T-helper 1 cell (primary cell): ENCODE results near the gene WDFY3.

ENCODE experiments used
- DNase-seq, 5 donors: peaks; one replicate each; pipeline ENCODE4 v3.0.0-alpha.2; 2012 to 2020
- total RNA-seq, 4 donors: gene quantifications; one replicate each; lab custom pipeline; 2026; lab: John Stamatoyannopoulos, UW

Gene WDFY3
- total RNA-seq: 0 to 1.3 (median 0.42) reads per million in 4 donors

- DNase-seq: no peak
Measured at GRCh38 chr4:84966382-84967242, at the start of gene WDFY3. WDFY3 (minus strand) TSS chr4:84966690; CDS start chr4:84860591, 106,099 bp downstream.

- no peak for DNase-seq
Measured at GRCh38 chr4:85005865-85006377, 39.4 kb upstream of the WDFY3 start.

- no peak for DNase-seq
Measured at GRCh38 chr4:85000343-85000742, 33.9 kb upstream of the WDFY3 start.

GRCh38 chr4:84995386-84995785 lies 28.9 kb upstream of the WDFY3 start:
- DNase-seq: no peak

- DNase-seq: no peak
Measured at GRCh38 chr4:84994280-84994679, 27.8 kb upstream of the WDFY3 start.

- DNase-seq: no peak
Measured at GRCh38 chr4:84985952-84986351, 19.5 kb upstream of the WDFY3 start.

- DNase-seq: no peak
Measured at GRCh38 chr4:84977396-84977795, 10.9 kb upstream of the WDFY3 start.

GRCh38 chr4:84973856-84974255 lies 7.4 kb upstream of the WDFY3 start:
- no peak for DNase-seq

GRCh38 chr4:84971319-84971932 lies 4.9 kb upstream of the WDFY3 start:
- peak in 1 of 5 donors; percentile 1 for DNase-seq

- DNase-seq: no peak
Measured at GRCh38 chr4:84968925-84969324, 2.4 kb upstream of the WDFY3 start.

- no peak for DNase-seq
Measured at GRCh38 chr4:84967243-84967690, 777 bp upstream of the WDFY3 start.

- DNase-seq: no peak
Measured at GRCh38 chr4:84965553-84966381, 723 bp downstream of the WDFY3 start.

- no peak for DNase-seq
Measured at GRCh38 chr4:84964995-84965552, 1.4 kb downstream of the WDFY3 start.

- DNase-seq: no peak
Measured at GRCh38 chr4:84962102-84962501, 4.4 kb downstream of the WDFY3 start.

- no peak for DNase-seq
Measured at GRCh38 chr4:84958434-84958833, 8.1 kb downstream of the WDFY3 start.

GRCh38 chr4:84957514-84958420 lies 8.7 kb downstream of the WDFY3 start:
- DNase-seq: no peak

- DNase-seq: no peak
Measured at GRCh38 chr4:84956014-84956413, 10.5 kb downstream of the WDFY3 start.

- no peak for DNase-seq
Measured at GRCh38 chr4:84954982-84955567, 11.4 kb downstream of the WDFY3 start.

- no peak for DNase-seq
Measured at GRCh38 chr4:84952776-84953175, 13.7 kb downstream of the WDFY3 start.

- DNase-seq: no peak
Measured at GRCh38 chr4:84952004-84952403, 14.5 kb downstream of the WDFY3 start.

GRCh38 chr4:84948056-84948455 lies 18.4 kb downstream of the WDFY3 start:
- DNase-seq: no peak
